Measurements from ENCODE around the gene SMURF1.

The SMURF1 gene

DNA sequence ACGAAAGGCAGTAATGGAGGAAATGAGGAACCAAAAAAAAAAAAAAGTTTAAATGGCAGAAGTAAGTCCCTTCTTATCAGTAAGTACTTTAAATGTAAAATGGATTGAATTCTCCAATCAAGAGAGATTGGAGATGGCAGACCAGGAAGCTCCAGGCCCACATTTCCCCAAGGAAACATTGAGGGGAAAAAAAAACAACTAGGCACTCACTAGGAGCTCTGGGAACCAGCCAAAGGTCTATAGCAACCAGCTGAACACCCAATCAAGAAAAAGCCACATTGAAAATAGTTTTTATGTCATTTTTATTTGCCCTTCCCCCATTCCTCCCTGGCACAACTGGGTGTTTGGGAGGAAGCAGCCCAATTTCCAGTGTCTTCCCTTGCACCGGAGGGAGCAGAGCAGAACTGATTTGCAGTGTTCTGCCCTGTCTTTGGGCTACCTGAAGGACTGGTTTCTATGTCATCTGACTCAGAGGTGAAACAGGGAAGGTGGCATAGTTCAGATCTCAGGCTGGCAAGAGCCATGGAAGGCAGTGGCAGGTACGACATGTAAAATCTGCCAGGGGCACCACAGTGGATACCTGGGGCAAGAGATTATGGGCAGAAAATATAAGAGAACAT, 121.9 kb downstream of the SMURF1 start:
- DNase-seq, result no peak

GRCh38 chr7:99020413-99020715, 123.5 kb downstream of the SMURF1 start:
- DNase-seq, result no peak

DNA sequence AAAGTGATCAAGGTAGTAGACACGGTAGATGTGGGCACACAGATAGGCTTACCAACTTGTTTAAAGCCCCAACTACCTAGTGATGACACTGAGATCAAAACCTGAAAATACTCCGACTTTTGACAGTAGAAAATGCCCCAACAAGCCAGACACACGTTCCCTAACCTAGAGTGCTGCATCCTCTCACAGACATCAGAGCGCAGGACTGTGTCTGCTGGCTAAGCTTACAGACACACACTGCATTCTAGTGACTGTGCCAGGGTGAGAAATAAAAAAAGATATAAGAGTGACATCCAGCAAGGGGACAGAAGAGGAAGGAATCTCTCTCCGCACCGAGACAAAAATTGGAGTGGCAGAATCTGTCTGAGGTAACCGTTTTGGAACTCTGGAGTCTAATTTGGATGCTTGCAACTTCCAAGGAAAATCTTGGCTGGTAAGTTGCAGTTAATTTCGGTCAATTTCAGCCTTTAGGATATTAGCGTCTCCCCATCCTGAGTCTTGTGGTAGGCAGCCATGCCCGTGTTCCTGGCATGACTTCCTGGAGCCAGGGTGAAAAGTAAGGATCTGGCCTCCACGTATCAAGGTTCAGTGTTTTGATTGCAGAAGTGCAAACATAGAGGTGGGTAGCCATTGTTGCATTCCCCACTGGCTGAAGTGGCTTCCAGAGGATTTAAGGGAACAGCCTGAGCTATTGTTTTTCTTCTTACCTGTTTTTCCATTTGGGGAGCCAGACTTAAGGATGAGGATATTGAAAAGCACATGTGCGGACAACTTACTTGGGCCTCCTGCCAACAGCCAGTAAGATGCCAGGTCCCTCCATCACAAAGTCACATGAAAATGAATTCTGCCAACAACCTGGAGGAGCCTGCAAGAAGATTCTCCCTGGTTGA, 124.1 kb downstream of the SMURF1 start:
- DNase-seq, result no peak

DNA sequence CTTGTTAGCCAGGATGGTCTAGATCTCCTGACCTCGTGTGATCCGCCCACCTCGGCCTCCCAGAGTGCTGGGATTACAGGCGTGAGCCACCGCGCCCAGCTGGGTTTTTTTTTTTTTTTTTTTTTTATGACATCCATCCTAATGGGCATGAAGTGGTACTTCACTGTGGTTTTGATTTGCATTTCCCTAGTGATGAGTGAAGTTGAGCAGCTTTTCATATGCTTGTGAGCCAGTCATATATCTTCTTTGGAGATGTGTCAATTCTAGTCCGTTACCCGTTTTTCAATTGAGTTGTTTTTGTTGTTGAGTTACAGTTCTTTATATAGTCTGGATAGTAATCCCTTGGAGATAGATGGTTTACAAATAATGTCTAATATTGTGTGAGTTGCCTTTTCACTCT, 127.7 kb downstream of the SMURF1 start:
- no peak for DNase-seq

DNA sequence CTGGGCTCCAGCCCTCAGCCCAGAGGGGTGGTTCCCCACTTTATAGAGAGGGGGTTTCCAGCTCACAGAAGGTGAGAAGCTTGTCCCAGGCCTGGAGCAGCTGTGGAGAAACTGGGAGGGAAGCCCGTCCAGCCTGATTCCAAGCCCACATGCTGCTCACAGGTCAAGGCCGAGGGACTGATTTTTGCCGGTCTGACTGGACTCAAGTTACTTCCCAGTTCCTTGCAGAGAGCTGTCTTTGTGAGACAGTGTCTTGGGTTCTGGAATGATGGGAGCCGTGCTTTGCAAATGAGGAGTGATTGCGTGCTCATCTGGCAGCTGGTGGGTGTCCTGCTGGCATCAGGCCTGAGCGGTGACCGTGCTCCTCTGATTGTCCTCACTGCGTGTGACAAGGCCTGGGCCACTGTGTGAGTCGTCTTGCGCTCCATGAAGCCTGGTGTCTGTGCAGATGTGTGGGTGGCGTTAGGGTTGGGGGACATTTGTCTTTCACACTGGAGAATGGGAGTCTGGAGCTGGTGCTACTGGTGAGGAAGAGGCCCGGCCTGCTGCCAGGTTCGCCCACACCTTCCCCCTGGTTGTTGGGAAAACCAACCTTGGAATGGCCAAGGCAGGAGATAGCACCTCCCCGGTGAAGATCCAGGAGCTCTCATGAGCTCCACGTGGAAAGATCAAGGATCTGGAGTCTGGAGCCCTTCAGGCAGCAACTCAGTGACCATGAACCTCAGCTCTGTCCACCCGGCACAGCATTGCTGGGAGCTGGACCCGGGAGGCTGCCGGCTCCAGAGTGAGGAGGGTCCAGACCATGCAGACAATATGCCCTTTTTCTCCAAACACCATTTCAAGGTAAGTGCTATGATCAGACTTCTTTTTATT, 129.6 kb downstream of the SMURF1 start:
- DNase-seq, result no peak

GRCh38 chr7:99013266-99014112, 130.4 kb downstream of the SMURF1 start:
- no peak for DNase-seq

- DNase-seq, result no peak
These were observed 131.2 kb downstream of the SMURF1 start for GRCh38 chr7:99012722-99013121.

GRCh38 chr7:99011706-99012404, 132.1 kb downstream of the SMURF1 start:
- no peak for DNase-seq

GRCh38 chr7:99011341-99011705, 132.6 kb downstream of the SMURF1 start:
- DNase-seq, result no peak

- no peak for DNase-seq
These were observed 133.6 kb downstream of the SMURF1 start for GRCh38 chr7:99010281-99010680.

GRCh38 chr7:99008921-99009530, 134.9 kb downstream of the SMURF1 start:
- no peak for DNase-seq

DNA sequence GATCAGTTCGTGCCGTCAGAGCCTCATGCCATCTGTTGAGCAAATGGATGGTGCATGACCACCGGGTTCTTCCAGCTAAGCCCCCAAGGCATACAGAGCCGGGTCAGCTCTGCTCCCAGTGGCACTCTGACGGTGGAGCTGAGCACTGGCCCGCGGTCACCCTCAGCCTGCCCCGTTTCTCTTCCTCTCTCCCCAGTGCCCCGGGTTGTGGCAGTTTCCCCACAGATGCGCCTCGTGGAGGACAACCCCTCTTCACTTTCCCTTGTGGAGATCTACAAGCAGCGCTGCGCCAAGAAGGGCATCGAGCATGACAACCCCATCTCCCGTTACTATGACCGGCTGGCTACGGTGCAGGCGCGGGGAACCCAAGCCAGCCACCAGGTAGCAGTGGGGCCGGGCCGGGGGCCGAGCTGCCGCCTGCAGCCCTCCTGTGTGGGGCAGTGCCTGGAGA, 135.7 kb downstream of the SMURF1 start:
- no peak for DNase-seq

DNA sequence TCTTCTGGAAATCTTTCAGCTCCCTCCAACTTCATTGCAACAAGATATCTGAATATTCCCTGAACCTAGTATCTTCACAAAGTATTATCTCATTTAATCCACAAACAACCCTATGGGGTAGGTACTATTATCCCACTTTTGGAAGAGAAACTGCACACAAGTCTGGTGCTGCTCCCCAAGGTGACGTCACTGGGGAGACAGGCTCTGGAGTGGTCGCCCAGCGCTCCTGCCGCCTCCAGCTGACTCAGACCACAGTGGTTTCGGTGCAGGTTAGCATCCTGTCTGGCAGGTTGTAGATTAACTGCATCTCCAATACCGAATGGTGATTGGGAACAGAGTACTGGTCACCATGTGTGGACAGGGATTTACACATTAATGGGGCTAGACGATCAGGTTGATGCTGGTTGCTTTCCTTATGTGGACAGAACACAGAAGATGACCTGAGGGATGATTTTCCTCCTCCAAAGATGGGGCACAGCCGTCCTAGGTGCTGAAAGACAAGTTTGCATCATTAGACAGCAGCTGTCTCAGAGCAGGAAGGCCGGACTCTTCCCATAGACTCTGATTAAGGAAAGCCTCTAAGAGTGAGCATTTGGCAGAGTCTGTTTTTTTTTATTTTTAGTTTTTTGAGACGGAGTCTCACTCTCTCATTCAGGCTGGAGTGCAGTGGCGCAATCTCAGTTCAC, 137.0 kb downstream of the SMURF1 start:
- DNase-seq, result no peak

DNA sequence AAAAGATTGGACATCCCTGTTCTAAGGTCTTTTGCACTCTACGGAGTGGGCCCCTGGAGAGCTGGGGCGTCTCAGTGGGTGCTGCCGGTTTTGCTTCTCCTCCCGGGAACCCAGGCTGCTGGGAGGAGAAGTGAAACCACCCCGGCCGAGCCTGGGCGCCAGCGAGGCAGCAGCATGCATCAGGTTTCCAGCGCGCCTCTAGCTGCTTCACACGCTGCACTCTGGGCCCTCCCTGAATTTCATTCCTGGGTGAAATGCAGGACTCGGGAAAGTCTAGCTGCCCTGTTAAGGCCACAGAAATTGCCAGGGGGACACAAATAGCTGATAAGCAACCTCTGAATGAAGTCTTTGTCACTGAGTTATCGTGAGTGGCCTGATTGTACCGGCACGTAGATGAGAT, 138.1 kb downstream of the SMURF1 start:
- no peak for DNase-seq

- DNase-seq, result no peak
These were observed 139.0 kb downstream of the SMURF1 start for GRCh38 chr7:99004781-99005500.

DNA sequence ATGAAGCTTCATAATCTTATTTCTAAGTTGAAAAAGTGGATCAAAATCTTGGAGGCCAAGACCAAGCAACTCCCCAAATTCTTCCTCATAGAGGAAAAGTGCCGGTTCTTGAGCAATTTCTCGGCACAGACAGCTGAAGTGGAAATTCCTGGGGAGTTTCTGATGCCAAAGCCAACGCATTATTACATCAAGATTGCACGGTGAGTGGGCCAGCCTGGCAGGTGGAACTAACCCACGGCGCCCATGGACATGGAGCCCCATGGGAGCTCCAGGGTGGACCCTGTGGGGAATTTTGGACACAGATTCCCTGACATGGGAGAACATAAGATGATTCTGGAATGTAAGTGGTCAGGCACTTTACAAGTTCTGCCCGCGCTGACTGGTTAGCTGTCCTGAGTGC, 139.7 kb downstream of the SMURF1 start:
- DNase-seq, result no peak

DNA sequence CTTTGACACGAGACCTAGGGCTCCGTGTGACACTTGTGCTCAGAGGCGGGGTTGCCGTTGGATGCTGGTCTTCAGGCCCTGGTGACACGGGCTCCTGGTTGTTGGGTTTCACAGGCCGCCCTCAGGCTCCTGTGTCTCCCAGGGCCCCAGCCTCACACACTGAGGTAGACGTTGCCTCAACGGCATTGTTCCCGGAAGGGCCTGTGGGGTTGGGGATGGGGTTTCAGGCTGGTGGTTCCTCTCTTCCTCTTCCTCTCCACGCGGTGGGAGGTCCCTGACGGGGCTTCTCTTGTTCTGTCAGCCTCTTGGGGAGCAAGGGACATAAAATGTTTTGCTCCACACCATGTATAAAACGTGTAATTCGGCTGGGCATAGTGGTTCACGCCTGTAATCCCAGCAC, 140.5 kb downstream of the SMURF1 start:
- DNase-seq, result no peak

DNA sequence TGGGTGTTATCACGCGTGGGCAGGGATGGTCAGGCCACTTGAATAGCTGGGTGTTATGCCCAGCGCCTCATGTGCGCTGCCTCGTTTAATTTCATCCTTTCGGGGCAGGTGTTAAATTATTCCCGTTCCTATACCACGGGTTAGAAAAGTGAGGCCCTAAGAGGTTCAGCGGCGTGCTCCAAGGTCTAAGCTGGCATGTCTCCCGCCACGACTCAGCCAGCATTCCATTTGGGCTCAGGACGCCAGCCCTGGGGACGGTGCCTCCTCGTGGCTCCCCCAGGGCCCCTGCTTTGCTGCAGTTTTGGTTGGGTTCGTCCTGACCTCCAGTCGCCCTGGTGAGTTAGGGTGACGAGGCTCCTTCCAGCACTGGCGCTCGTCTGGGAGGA, 141.1 kb downstream of the SMURF1 start:
- DNase-seq, result no peak

- no peak for DNase-seq
These were observed 141.6 kb downstream of the SMURF1 start for GRCh38 chr7:99002148-99002826.

All from activated naive CD4-positive, alpha-beta T cell treated with Interleukin-2 at 50 U/mL for 16 hours (primary cell).